ENCODE results near the gene METTL26. TPM values are rescaled to one million over a fixed set of nuclear protein-coding genes. Genes with fewer than 3 reads are reported as not detected.

Gene METTL26
- total and polyA plus RNA-seq, 2 of the 4 experiments (the other 2 are of a cell fraction): 46.8 to 128 TPM

DNA sequence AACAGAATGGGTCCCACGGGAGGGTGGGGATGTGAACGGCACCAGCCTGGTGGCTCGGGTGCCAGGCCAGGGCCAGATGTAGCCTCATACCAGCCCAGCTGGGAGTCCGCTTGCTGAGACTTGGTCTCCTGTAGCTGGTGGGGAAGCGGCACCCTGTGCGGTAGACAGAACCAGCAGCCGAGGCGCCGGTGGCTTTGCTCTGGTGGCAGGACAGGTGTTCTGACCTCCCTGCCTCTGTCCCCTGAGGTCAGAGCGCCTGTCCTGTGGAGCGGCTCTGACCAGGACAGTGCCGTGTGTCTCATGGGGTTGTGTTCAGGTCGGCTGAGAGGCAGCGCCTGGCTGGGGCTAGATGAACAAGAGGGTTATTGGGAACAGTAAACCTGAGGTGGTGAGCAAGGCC, 26.1 kb downstream of the METTL26 start:
- Histone ChIP-seq H4K20me1 (ENCODE audit: insufficient read depth, low read length) (peaks cover 22% of the 10 kb centered on the region), H3K23ac (ENCODE audit: low read depth, low read length) (no peak overlapping the region), H3K79me1 (ENCODE audit: low read depth in 1 of 2, low read length in 2 of 2) (peaks cover 16 to 40% of the 10 kb centered on the region in 2 experiments), H4K8ac (ENCODE audit: low read depth in 2 of 2, low read length in 2 of 2) (no peak overlapping the region), H3K27me3 (ENCODE audit: control insufficient read depth, insufficient read depth, low read length) (no peaks in the 10 kb centered on the region), H4K91ac (ENCODE audit: insufficient read depth, low read depth, low read length) (no peak overlapping the region), H3K9me1 (ENCODE audit: insufficient read depth, low read length) (peaks cover 4% of the 10 kb centered on the region; the same call in 1 of the 2 replicates), H3K4me1 (ENCODE audit: control insufficient read depth, insufficient read depth, low read length) (no peaks in the 10 kb centered on the region), H3K4ac (ENCODE audit: low read depth, low read length) (no peak overlapping the region), H2AFZ (replicated peaks; ENCODE audit: low read length, poor library complexity) (no peak overlapping the region), H2BK15ac (ENCODE audit: low read depth, low read length) (no peak overlapping the region), H3K9ac (ENCODE audit: low read depth, low read length) (no peak overlapping the region), H3K9me3 (ENCODE audit: control insufficient read depth, insufficient read depth, low read length) (no peaks in the 10 kb centered on the region; the same call in 1 of the 2 replicates), H3K4me2 (ENCODE audit: low read depth, low read length) (no peak overlapping the region), H2BK20ac (ENCODE audit: low read depth, low read length) (no peak overlapping the region), H3K27ac (ENCODE audit: insufficient read depth, low read length) (no peak overlapping the region), H2AK5ac (ENCODE audit: low read depth, low read length) (no peak overlapping the region), H2BK5ac (ENCODE audit: low read depth, low read length, poor library complexity, severe bottlenecking) (no peak overlapping the region), H3K56ac (ENCODE audit: extremely low read depth, insufficient read depth, low read length) (no peak overlapping the region), H3K18ac (ENCODE audit: low read depth, low read length) (no peak overlapping the region), H3K36me3 (ENCODE audit: control insufficient read depth, insufficient read depth, low read length) (peaks cover 5% of the 10 kb centered on the region; the same call in 1 of the 2 replicates), H3K4me3 (ENCODE audit: insufficient read depth, low read depth, low read length) (no peak overlapping the region), H4K5ac (ENCODE audit: low read depth, low read length) (no peak overlapping the region), H3K14ac (replicated peaks; ENCODE audit: low read depth, low read length) (no peak overlapping the region), H2BK120ac (ENCODE audit: low read depth, low read length) (no peak overlapping the region), H2AK9ac (replicated peaks; ENCODE audit: low read depth, low read length, poor library complexity) (no peak overlapping the region)
- ChIA-PET POLR2A (ENCODE audit: unreplicated experiment) (no interaction called here), CTCF (no interaction called here)
- dilution Hi-C loops (cut with HindIII; ENCODE audit: low sequenced_read_pairs, unreplicated experiment) (no loop called here), intact Hi-C loops (cut with micrococcal nuclease) (no loop called here), in situ Hi-C loops (cut with MboI; ENCODE audit: low sequenced_read_pairs) (no loop called here)
- no TSS peak for BruUV-seq (replicated peaks)
- TF ChIP-seq MAZ (IDR thresholded peaks at IDR 0.05; ENCODE audit: borderline replicate concordance, low read depth, low read length) (no peak), CHD1 (IDR thresholded peaks at IDR 0.05; ENCODE audit: low read depth, low read length) (no peak), FOS (IDR thresholded peaks at IDR 0.05; ENCODE audit: low read depth, low read length) (no peak), MXI1 (IDR thresholded peaks at IDR 0.05; ENCODE audit: borderline replicate concordance, low read depth, low read length) (no peak), POLR2A (IDR thresholded peaks at IDR 0.05; ENCODE audit: low read depth, low read length) (no peak), RFX5 (IDR thresholded peaks at IDR 0.05; ENCODE audit: low read depth, low read length) (no peak), MAFK (IDR thresholded peaks at IDR 0.05; ENCODE audit: low read depth, low read length) (no peak), CEBPB (IDR thresholded peaks at IDR 0.05; ENCODE audit: low read depth, low read length) (no peak), ELK1 (IDR thresholded peaks at IDR 0.05; ENCODE audit: borderline replicate concordance, low read depth, low read length) (no peak), NFE2L2 (IDR thresholded peaks at IDR 0.05; ENCODE audit: low read depth, low read length) (no peak), BHLHE40 (IDR thresholded peaks at IDR 0.05; ENCODE audit: low read depth, low read length) (no peak), RCOR1 (IDR thresholded peaks at IDR 0.05; ENCODE audit: insufficient replicate concordance, low read length) (no peak), SMC3 (IDR thresholded peaks at IDR 0.05; ENCODE audit: low read depth, low read length) (no peak)
- TF ChIP-seq, protein P1, sequence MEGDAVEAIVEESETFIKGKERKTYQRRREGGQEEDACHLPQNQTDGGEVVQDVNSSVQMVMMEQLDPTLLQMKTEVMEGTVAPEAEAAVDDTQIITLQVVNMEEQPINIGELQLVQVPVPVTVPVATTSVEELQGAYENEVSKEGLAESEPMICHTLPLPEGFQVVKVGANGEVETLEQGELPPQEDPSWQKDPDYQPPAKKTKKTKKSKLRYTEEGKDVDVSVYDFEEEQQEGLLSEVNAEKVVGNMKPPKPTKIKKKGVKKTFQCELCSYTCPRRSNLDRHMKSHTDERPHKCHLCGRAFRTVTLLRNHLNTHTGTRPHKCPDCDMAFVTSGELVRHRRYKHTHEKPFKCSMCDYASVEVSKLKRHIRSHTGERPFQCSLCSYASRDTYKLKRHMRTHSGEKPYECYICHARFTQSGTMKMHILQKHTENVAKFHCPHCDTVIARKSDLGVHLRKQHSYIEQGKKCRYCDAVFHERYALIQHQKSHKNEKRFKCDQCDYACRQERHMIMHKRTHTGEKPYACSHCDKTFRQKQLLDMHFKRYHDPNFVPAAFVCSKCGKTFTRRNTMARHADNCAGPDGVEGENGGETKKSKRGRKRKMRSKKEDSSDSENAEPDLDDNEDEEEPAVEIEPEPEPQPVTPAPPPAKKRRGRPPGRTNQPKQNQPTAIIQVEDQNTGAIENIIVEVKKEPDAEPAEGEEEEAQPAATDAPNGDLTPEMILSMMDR (conservative IDR thresholded peaks at IDR 0.05; ENCODE audit: low read depth, low read length): no peak
- TF ChIP-seq, protein P2, sequence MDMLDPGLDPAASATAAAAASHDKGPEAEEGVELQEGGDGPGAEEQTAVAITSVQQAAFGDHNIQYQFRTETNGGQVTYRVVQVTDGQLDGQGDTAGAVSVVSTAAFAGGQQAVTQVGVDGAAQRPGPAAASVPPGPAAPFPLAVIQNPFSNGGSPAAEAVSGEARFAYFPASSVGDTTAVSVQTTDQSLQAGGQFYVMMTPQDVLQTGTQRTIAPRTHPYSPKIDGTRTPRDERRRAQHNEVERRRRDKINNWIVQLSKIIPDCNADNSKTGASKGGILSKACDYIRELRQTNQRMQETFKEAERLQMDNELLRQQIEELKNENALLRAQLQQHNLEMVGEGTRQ (IDR thresholded peaks at IDR 0.05; ENCODE audit: low read depth, low read length): no peak
- 96% methylated on average over 10 of the region's 14 CpGs; no CpG with 5 or more reads in 1 of the 2 experiments for WGBS, 2 experiments (ENCODE audit: extremely low coverage in 2 of 2, insufficient read length in 1 of 2)
- no peak for DNase-seq
- ATAC-seq (ENCODE audit: low read depth): no peak

Data from IMR-90 (cell line).